Measurements from ENCODE around the gene NPC2.

Gene NPC2

GRCh38 chr14:74501691-74502090 lies 8.6 kb upstream of the NPC2 start:
- DNase-seq = no peak

GRCh38 chr14:74501135-74501614 lies 8.1 kb upstream of the NPC2 start:
- no peak for DNase-seq

- DNase-seq = no peak
These were observed 7.5 kb upstream of the NPC2 start for GRCh38 chr14:74500417-74501134.

- DNase-seq = no peak
These were observed 2.3 kb upstream of the NPC2 start for GRCh38 chr14:74495356-74495755.

GRCh38 chr14:74493343-74494261 lies 497 bp upstream of the NPC2 start, which contains the start of gene ISCA2:
TSS of gene ISCA2 (plus strand) at chr14:74493765. CDS start at chr14:74493775, 10 bp downstream.
- DNase-seq = peak; percentile 100

- no peak for DNase-seq
These were observed 939 bp downstream of the NPC2 start for GRCh38 chr14:74491956-74492775.

GRCh38 chr14:74490486-74490885 lies 2.6 kb downstream of the NPC2 start:
- DNase-seq = no peak

- DNase-seq = no peak
These were observed 4.2 kb downstream of the NPC2 start for GRCh38 chr14:74488786-74489397.

- no peak for DNase-seq
These were observed 6.9 kb downstream of the NPC2 start for GRCh38 chr14:74486164-74486563.

GRCh38 chr14:74483321-74483720 lies 9.8 kb downstream of the NPC2 start:
- DNase-seq = no peak

GRCh38 chr14:74482571-74482970 lies 10.5 kb downstream of the NPC2 start:
- DNase-seq = no peak

GRCh38 chr14:74480046-74480445 lies 13.1 kb downstream of the NPC2 start:
- no peak for DNase-seq

GRCh38 chr14:74478996-74479635 lies 14.0 kb downstream of the NPC2 start:
- DNase-seq = no peak

- DNase-seq = no peak
These were observed 16.5 kb downstream of the NPC2 start for GRCh38 chr14:74476607-74477006.

GRCh38 chr14:74476107-74476506 lies 17.0 kb downstream of the NPC2 start:
- no peak for DNase-seq

- no peak for DNase-seq
These were observed 17.4 kb downstream of the NPC2 start for GRCh38 chr14:74475678-74476077.

GRCh38 chr14:74474376-74474775 lies 18.7 kb downstream of the NPC2 start:
- no peak for DNase-seq

GRCh38 chr14:74472601-74473000 lies 20.5 kb downstream of the NPC2 start:
- no peak for DNase-seq

GRCh38 chr14:74469548-74470518 lies 23.3 kb downstream of the NPC2 start:
- no peak for DNase-seq

- no peak for DNase-seq
These were observed 24.6 kb downstream of the NPC2 start for GRCh38 chr14:74468513-74468912.

- DNase-seq = no peak
These were observed 27.8 kb downstream of the NPC2 start for GRCh38 chr14:74465335-74465734.

Data from activated CD4-positive, alpha-beta T cell treated with anti-CD3 and anti-CD28 coated beads, Interleukin-2, amount 50 U/mL, for 1 hour (primary cell).